Endothelial cell of umbilical vein (primary cell): ENCODE results near the gene TMEM45B. TPM values are rescaled to one million over a fixed set of nuclear protein-coding genes. Genes with fewer than 3 reads are reported as not detected.

ENCODE experiments used
- BruUV-seq: library from RNA; stranded (reverse); fragments of 400-500 nt; replicated peaks from 2 replicates; lab custom pipeline; 2021; lab: Mats Ljungman, UMichigan
- CTCF ChIA-PET: fragments of 300-600, 350-600 bp; sonication (Branson Sonifier 250); formaldehyde crosslinking; loops from one replicate; lab custom pipeline; 2021; ENCODE audit warnings: antibody characterized with exemption, inconsistent platforms; lab: Charles Lee
- POLR2A ChIA-PET: fragments of 300-600, 350-600 bp; sonication (Branson Sonifier 250); formaldehyde crosslinking; loops from one replicate; lab custom pipeline; 2021; ENCODE audit warnings: antibody characterized with exemption, inconsistent platforms; lab: Charles Lee
- DNase-seq: peaks from one replicate; pipeline ENCODE4 v3.0.0-alpha.2; 2011; ENCODE audit warnings: low read depth, low spot score
- FAIRE-seq: peaks from 2 replicates; lab custom pipeline; 2011; peaks lifted over from hg19 to GRCh38; lab: Jason Lieb, UNC
- H2AFZ ChIP-seq: 2 replicates; pipeline ENCODE4 v1.6.0; 2012; ENCODE audit warnings: low read depth, low read length, control low read depth, inconsistent platforms
- H3K27ac ChIP-seq: 2 replicates; pipeline ENCODE4 v1.5.1; 2011; ENCODE audit warnings: low read depth, mild to moderate bottlenecking, control low read depth, low read length, moderate library complexity; ENCODE audit not compliant: insufficient read depth
- H3K27me3 ChIP-seq, 2 experiments: 2 replicates each; pipeline versions ENCODE4 v1.6.0 to v1.6.1; 2011; ENCODE audit warnings: low read length in 2 of 2, mixed read lengths in 1 of 2; ENCODE audit not compliant: control insufficient read depth in 2 of 2, insufficient read depth in 2 of 2
- H3K36me3 ChIP-seq, 2 experiments: 2 replicates in 1 of 2; 3 replicates in 1 of 2; pipeline ENCODE4 v1.5.1; 2011; ENCODE audit warnings: low read length in 2 of 2, mild to moderate bottlenecking in 1 of 2, moderate library complexity in 1 of 2; ENCODE audit not compliant: control insufficient read depth in 2 of 2, insufficient read depth in 2 of 2; ENCODE audit errors: extremely low read depth in 1 of 2
- H3K4me1 ChIP-seq: 3 replicates; pipeline ENCODE4 v1.5.1; 2011; ENCODE audit warnings: mild to moderate bottlenecking, low read length; ENCODE audit not compliant: control insufficient read depth, insufficient read depth; ENCODE audit errors: extremely low read depth
- H3K4me2 ChIP-seq: 2 replicates; pipeline ENCODE4 v1.6.1; 2011; ENCODE audit warnings: low read length, control low read depth, mixed read lengths; ENCODE audit not compliant: insufficient read depth
- H3K4me3 ChIP-seq, 3 experiments: fragments of 200-600 bp in 1 of 3; sonication (generic), shearing (Covaris generic) in 1 of 3; replicated peaks in 1 of 3; 2 replicates each; pipeline ENCODE4 v1.5.1; 2011 to 2016; ENCODE audit warnings: control low read depth in 3 of 3, low read length in 3 of 3, mild to moderate bottlenecking in 2 of 3, inconsistent platforms in 1 of 3, low read depth in 1 of 3, moderate library complexity in 1 of 3; ENCODE audit not compliant: insufficient read depth in 1 of 3
- H3K79me2 ChIP-seq: 2 replicates; pipeline ENCODE4 v1.6.0; 2012; ENCODE audit warnings: low read length, inconsistent platforms; ENCODE audit not compliant: control insufficient read depth, insufficient read depth
- H3K9ac ChIP-seq: replicated peaks from 2 replicates; pipeline ENCODE3; 2011; ENCODE audit warnings: low read length, control low read depth; ENCODE audit not compliant: insufficient read depth; ENCODE audit errors: extremely low read depth
- H3K9me1 ChIP-seq: replicated peaks from 3 replicates; pipeline ENCODE4 v1.6.0; 2011; ENCODE audit warnings: mild to moderate bottlenecking, low read length; ENCODE audit not compliant: control insufficient read depth, insufficient read depth; ENCODE audit errors: extremely low read depth
- H3K9me3 ChIP-seq: replicated peaks from 2 replicates; pipeline ENCODE4 v1.5.1; 2012; ENCODE audit warnings: low read length, inconsistent platforms; ENCODE audit not compliant: control insufficient read depth, insufficient read depth
- H4K20me1 ChIP-seq: replicated peaks from 2 replicates; pipeline ENCODE3; 2011; ENCODE audit warnings: mild to moderate bottlenecking, low read length; ENCODE audit not compliant: control insufficient read depth, insufficient read depth; ENCODE audit errors: extremely low read depth
- EZH2 ChIP-seq: IDR thresholded peaks from 2 replicates; pipeline ENCODE4 v1.6.1; 2012; ENCODE audit warnings: borderline replicate concordance, low read depth, mild to moderate bottlenecking, moderate library complexity, low read length, inconsistent platforms; ENCODE audit not compliant: severe bottlenecking
- FOS ChIP-seq: IDR thresholded peaks from 2 replicates; pipeline ENCODE4 v1.6.1; 2011; ENCODE audit warnings: mild to moderate bottlenecking, low read length, moderate library complexity, borderline replicate concordance; ENCODE audit not compliant: insufficient read depth
- JUN ChIP-seq: IDR thresholded peaks from 2 replicates; pipeline ENCODE4 v1.6.1; 2011; ENCODE audit warnings: borderline replicate concordance, low read depth; ENCODE audit not compliant: insufficient read length, insufficient read depth
- MYC ChIP-seq: IDR thresholded peaks from one replicate; pipeline ENCODE4 v1.6.1; 2011; ENCODE audit warnings: mild to moderate bottlenecking, low read depth, low read length
- POLR2A ChIP-seq: IDR thresholded peaks from 2 replicates; pipeline ENCODE4 v1.6.1; 2012; ENCODE audit warnings: low read depth, mild to moderate bottlenecking, control low read depth, low read length
- POLR2AphosphoS5 ChIP-seq: IDR thresholded peaks from 2 replicates; pipeline ENCODE4 v1.6.1; 2012; ENCODE audit warnings: low read depth, mild to moderate bottlenecking, control low read depth, low read length, moderate library complexity; ENCODE audit not compliant: insufficient read depth
- dilution Hi-C: fragments of 300-500 bp; cut with MboI; formaldehyde crosslinking; loops from one replicate; pipeline ENCODE4 v1.15.0; 2019; ENCODE audit warnings: low sequenced_read_pairs; ENCODE audit not compliant: extremely low pct_ligation_motif_present
- intact Hi-C: fragments of 100-400 bp; cut with micrococcal nuclease; formaldehyde crosslinking; loops from one replicate; pipeline ENCODE4 v1.10.0; 2022
- polyA plus RNA-seq, 4 experiments: library from polyadenylated mRNA; depleted of rRNA in 3 of 4; stranded (reverse) in 3 of 4; unstranded in 1 of 4; fragments of >200 nt; gene quantifications; 2 replicates each; pipeline versions ENCODE4 v1.2.1 to v1.2.3, GENCODE V29; 2011 to 2012; ENCODE audit warnings: missing spikeins in 1 of 4
- total RNA-seq: library from RNA; stranded (reverse); gene quantifications from 2 replicates; pipeline ENCODE4 v1.2.3, GENCODE V29; 2021
- TF ChIP-seq, protein P1 (sequence below), 2 donors: IDR thresholded peaks; 1 replicate in 1 of 2; 2 replicates in 1 of 2; pipeline ENCODE4 v1.5.1; 2011; ENCODE audit warnings: low read length in 2 of 2, mild to moderate bottlenecking in 2 of 2, moderate library complexity in 2 of 2, control low read depth in 1 of 2, inconsistent platforms in 1 of 2, low read depth in 1 of 2; ENCODE audit not compliant: insufficient read depth in 1 of 2; ENCODE audit errors: extremely low read depth in 1 of 2

Gene TMEM45B
- total and polyA plus RNA-seq, 2 donors (not counting 3 experiments of a cell fraction or from before 2014, with no cell fraction given) = 0.08 TPM; not detected in 1

DNA sequence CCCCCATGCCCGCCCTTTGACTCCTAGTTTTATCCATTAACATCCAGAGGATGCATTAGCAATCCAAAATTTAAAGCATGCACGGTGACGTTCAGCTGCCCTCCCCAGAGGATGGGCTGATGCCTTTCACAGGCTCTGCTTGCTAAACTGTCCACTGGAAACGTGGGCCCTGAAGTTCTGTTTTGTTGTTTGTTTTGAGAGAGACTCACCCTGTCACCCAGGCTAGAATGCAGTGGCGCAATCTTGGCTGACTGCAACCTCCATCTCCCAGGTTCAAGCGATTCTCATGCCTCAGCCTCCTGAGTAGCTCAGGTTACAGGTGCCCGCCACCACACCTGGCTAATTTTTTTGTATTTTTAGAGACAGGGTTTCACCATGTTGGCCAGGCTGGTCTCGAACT lies 40.4 kb downstream of the TMEM45B start:
- TF ChIP-seq, protein P1, sequence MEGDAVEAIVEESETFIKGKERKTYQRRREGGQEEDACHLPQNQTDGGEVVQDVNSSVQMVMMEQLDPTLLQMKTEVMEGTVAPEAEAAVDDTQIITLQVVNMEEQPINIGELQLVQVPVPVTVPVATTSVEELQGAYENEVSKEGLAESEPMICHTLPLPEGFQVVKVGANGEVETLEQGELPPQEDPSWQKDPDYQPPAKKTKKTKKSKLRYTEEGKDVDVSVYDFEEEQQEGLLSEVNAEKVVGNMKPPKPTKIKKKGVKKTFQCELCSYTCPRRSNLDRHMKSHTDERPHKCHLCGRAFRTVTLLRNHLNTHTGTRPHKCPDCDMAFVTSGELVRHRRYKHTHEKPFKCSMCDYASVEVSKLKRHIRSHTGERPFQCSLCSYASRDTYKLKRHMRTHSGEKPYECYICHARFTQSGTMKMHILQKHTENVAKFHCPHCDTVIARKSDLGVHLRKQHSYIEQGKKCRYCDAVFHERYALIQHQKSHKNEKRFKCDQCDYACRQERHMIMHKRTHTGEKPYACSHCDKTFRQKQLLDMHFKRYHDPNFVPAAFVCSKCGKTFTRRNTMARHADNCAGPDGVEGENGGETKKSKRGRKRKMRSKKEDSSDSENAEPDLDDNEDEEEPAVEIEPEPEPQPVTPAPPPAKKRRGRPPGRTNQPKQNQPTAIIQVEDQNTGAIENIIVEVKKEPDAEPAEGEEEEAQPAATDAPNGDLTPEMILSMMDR (IDR thresholded peaks at IDR 0.05; ENCODE audit: extremely low read depth in 1 of 2, insufficient read depth in 1 of 2, low read depth in 1 of 2, low read length in 2 of 2) = no peak
- no peak for TF ChIP-seq MYC
- dilution Hi-C loops (no loop called here), intact Hi-C loops (no loop called here)
- DNase-seq (no peak), FAIRE-seq (no peak)
- Histone ChIP-seq H3K4me2 (no peak overlapping the region), H4K20me1 (no peaks in the 10 kb centered on the region), H3K9ac (no peak overlapping the region), H3K27me3 (no peaks in the 10 kb centered on the region), H3K4me1 (no peaks in the 10 kb centered on the region), H3K9me1 (no peaks in the 10 kb centered on the region), H3K9me3 (no peaks in the 10 kb centered on the region), H3K27ac (no peak overlapping the region), H3K79me2 (no peaks in the 10 kb centered on the region), H2AFZ (no peak overlapping the region), H3K36me3 (no peaks in the 10 kb centered on the region), H3K4me3 (no peak overlapping the region)
- ChIA-PET POLR2A (no interaction called here), CTCF (no interaction called here)
- no TSS peak for BruUV-seq

DNA sequence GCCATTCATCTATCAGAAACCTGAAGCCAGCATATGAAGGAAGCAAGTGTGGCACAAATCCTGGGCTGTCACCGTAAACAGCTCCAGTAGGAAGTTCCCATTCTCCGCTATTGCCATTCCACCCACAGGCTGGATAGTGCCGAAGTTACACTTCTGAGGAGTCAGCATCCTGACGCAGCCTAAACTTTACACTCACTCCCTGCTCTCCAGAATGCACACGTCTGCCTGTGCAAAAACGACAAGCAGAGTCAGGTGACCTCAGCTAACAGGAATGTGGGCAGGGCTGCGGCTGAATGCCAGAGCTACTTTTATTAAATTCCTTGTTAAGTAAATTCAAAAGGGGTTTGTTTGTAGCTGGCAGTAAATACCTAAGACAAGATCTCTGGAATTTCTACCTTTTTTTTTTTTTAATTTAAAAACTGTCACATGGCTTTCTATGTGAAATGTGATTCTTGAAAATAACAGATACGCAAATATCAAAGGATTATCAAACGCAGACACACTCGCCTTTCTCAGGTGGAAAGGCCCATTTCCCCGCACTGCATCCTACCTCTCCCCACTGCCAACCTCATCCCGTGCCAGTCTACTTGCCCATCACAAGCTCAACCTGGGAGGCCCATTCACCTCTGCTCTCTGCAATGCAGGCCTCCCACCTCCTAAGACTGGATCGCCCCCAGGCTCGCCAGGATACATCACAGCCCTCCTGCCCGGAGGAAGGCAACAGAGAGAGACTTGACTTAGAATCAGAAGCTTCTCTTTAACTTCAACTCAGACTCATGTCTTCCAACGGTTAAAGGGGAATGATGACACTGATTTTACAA lies 46.3 kb downstream of the TMEM45B start:
- peaks cover 8 to 24% of the 10 kb centered on the region in 2 experiments for H3K36me3 ChIP-seq
- no peaks in the 10 kb centered on the region for H3K9me3 ChIP-seq
- intact Hi-C loops = loop anchor here (2.0 kb wide), 2 partner anchors 77 to 95 kb away; no protein-coding TSS in a partner anchor
- H3K4me3 ChIP-seq = no peak overlapping the region
- no TSS peak for BruUV-seq
- no peaks in the 10 kb centered on the region for H3K79me2 ChIP-seq
- peak overlapping the region; percentile 78 for H3K27ac ChIP-seq
- peaks cover 9% of the 10 kb centered on the region for H3K4me1 ChIP-seq
- POLR2A ChIA-PET = no interaction called here
- dilution Hi-C loops = no loop called here
- no peaks in the 10 kb centered on the region for H3K27me3 ChIP-seq
- H3K9me1 ChIP-seq = no peaks in the 10 kb centered on the region
- FAIRE-seq (peak; percentile 97), DNase-seq (peak; percentile 89)
- no peaks in the 10 kb centered on the region for H4K20me1 ChIP-seq
- H3K9ac ChIP-seq = peak overlapping the region; percentile 25
- no peak overlapping the region for H2AFZ ChIP-seq
- peak overlapping the region; percentile 26 for H3K4me2 ChIP-seq
- TF ChIP-seq POLR2A (no peak), POLR2AphosphoS5 (peak; percentile 11), EZH2 (no peak), FOS (peak; percentile 72), JUN (peak; percentile 79)
- CTCF ChIA-PET = interaction anchor here (0.8 to 2.4 kb wide), 5 partner anchors 20 to 270 kb away, joined by 3 to 9 read pairs (median 3); no protein-coding TSS in a partner anchor
